GM18498 (cell line): ENCODE results near the gene IFNLR1.
A peak's percentile ranks its signal among the peaks of the same experiment; 100 is the strongest.

Experiments used
- ATAC-seq: cut with Tn5 transposase; IDR thresholded peaks from one replicate; pipeline ENCODE4 v1.9.1; 2021; ENCODE audit warnings: mild to moderate bottlenecking, moderate library complexity; ENCODE audit not compliant: unreplicated experiment

Gene IFNLR1

DNA sequence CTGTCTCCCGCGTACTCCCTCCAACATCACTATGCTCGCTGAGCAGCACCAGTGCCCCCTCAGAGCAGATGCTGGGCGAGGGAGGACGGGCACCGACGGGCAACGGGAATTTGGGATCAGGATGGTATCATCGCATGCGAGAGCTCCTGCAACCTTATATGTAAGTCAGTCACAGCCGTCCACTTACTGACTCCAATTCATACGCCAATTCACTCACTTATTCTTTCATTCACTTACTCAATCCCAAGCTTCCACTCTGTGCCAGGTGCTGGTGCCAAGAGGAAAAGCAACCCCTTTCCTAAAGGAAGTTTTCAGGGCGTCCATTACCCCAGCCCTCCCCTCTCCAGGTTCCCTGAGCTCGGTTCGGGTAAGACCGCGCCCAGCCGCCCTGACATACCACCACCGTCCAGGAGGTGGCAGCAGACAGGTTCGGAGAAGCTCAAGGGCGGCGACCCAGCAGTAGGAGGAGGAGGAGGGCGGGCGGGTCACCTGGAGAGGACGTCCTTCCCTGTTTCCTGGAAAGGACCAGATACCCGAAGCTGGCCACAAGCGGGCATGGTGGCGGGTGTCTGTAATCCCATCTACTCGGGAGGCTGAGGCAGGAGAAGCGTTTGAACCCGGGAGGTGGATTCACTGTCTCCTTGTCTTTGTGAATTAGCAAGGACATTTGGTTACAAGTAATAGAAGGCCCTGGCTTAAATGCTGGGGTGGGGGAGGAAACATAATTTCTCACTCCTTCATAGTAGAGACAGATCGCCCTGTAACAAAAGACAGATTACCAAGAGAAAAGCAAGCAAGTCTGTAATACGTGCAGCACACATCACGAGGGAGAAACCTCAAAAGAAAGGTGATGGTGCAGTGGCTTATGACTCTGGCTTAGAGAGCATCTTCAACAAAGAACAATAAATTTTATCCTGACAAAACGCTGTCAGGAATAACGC lies 36.6 kb downstream of the IFNLR1 start:
- ATAC-seq, result peak; percentile 76

DNA sequence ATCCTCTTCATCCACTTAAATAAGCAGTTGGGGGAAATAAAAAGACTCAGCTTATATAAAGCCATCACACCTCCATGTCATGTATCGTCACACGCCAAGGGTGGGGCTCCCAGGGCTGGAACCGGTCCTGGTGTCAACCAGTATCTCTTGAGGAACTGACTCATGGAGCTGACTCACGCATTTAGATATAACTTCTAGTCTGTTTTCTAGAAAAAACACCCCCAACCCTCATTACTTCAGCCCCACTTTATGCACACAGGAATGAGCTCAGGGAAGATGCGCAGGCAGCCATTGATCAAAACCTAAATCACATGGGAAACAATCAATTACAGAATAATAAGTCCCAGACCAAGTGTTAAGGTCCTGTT lies 37.2 kb downstream of the IFNLR1 start:
- ATAC-seq, result no peak

DNA sequence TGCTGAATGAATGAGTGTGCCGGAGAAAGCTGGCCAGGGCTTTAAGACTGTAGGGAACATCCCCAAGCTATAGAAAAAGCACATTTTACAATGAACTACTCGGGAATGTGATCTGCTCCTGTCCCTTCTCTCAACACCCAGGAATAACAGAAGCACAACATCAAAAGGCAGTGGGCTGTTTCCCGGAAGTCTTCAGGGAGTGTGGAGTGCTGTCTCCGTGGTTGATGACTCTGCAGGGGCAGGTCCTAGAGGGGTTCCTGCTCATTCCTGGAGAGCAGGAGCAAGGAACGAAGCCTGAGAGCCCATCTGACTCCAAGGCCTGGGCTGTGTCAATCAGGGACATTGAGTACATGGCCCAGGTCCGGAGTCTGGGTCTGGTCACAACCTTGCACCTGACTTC lies 39.3 kb downstream of the IFNLR1 start:
- no peak for ATAC-seq

DNA sequence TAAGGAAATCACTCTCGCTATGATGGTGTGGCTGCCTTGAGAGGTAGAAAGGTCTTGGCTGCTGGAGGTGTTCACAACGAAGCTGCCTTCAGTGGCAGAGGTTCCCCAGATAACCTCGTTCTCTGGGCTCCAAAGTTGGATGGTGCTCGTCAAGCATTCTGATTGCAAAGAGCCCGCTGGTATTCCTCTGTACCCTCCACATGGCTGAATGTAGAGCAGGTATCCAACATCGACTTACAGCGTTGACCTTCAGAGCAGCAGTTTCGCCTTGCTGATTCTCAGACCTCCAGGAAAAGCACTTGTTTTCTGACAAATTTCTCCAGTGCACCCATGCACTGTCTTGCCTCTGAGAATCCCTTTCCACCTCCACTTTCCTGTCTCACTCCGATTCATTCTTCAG lies 39.9 kb downstream of the IFNLR1 start:
- no peak for ATAC-seq

DNA sequence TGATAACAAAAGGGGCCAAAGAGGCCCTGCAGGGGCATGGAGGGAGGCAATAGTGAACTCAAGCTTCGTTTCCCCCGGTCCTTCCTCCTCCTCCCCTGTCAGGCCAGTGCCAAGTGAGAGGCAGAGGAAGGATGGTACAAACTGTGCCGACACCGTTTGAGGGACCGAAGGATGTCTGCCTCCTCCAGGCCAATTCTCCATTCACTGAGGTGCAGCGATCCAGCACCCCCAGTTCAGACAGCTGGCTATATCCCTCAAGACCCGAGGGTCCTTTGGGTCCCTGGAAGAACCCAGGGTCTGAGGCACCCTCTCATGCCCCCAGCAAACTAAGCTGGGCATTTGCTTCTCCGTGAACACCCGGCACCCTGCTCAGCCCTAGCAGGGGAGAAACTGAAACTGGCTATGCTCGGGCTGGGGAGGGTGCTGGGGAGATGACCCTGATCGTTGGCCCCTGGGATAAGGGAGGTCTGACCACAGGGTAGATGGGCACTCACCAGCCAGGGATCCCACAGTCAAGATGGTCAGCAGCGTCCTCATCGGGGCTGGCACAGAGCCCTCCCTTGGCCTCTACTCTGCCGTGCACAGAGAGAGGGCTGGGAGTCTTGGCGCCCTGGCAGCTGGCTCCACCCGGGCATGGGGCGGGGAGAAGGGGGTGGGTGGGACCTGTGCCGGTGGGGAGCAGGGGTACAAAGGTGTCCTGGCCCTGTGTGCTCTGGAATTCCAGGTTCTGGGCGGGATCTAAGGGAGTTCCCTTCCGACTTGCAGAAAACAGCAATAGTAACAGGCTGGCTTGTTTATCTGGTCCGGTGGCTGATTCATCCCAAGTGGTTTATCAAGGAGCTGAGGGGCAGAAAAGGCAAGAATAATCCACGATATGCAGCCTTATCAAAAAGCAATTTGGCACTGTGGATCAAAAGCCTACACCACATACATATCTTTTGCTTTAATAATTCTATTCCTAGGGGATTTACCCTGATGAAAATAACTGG lies 44.2 kb downstream of the IFNLR1 start, which contains the start of gene IL22RA1:
Gene IL22RA1 (minus strand): TSS at position 595 of the 989 bp plus-strand sequence. CDS start 58 bp downstream, at position 537.
- ATAC-seq, result no peak

DNA sequence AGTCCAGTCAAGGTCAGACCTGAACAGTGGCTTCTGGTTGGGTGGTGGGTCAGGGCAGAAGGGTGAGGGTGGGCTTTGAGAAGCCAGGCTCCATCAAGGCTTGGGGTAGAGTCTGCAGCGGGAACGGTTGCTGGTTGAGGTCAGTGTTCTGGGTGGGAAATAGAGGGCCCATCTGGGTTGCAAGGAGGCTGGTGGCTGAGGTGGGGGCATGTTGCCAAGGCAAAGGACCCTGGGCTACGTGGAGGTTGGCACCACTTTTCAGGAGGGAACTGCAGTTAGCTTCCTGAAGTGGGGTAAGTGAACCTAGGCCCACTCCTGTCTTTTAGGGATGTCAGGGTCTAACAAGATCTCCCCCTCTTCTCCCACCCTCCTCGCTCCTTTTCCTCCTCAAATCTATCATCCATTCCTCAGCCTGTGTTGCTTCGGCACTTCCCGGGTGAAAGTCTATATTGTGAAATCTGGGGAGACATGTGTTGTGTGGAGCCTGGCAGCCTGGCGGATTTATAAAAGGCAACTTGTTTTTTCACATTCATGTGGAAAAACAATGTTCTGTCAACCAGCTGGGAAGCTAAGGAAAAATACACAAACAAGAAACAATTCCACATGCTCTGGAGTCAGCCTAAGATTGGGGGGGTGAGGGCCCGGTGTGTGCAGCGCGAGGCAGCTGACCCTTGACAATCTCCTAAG lies 45.6 kb downstream of the IFNLR1 start:
- ATAC-seq, result no peak

DNA sequence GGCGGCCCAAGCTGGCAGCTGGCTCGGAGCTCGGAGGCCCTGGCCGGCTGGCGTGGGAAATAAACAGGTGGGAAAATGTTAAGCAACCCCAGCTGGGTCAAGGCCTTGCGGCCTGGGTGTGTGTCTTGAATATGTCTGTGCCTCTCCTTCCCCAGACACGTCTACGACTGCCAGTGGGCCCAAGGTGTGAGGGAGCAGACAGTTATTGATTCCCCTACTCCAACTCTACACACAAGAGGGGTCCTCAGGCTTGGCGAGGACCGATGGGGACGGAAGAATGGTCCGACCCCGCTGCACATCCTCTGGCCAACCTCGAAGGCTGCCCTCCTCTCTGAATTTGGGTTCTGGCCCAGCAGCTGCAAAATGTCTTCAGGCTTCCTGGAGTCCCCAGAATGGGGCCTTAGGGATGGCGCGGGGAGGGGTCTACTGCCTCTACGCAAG lies 46.3 kb downstream of the IFNLR1 start:
- no peak for ATAC-seq

DNA sequence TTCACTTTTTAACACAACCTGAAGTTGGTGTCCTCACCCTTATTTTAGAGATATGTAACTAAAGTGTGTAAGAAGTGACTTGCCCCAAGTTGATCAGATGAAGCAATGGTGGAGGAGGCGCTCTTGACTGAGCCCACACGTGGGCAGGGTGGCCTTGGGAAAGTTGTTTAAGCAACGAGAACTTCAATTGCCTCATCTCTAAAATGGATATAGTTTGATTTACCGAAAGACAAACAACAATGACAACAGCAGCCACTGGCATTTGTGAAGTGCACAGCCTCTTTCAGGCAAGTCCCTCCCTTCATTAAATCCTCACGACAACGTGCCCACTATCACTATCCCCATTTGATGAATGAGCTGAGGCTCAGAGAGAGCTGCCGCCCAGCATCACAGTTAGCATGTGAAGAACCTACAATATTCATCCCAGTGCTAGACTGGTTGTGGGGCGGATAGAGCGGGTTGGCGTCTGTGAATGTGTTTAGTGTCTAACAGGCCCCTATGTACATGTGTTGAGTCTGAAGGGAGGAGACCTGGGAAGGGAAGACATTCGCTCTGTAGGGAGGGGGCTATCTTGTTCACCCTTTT lies 47.2 kb downstream of the IFNLR1 start:
- ATAC-seq, result no peak

DNA sequence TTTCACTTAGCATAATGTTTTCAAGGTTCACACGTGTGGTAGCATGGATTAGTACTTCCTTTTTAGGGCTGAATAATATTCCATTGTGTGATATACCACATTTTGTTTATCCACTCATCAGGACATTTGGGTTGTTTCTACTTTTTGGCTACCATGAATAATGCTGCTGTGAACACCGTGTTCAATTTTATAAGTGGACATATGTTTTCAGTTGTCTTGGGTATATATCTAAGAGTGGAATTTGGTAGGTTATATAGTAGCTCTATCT lies 47.9 kb downstream of the IFNLR1 start:
- ATAC-seq, result no peak

DNA sequence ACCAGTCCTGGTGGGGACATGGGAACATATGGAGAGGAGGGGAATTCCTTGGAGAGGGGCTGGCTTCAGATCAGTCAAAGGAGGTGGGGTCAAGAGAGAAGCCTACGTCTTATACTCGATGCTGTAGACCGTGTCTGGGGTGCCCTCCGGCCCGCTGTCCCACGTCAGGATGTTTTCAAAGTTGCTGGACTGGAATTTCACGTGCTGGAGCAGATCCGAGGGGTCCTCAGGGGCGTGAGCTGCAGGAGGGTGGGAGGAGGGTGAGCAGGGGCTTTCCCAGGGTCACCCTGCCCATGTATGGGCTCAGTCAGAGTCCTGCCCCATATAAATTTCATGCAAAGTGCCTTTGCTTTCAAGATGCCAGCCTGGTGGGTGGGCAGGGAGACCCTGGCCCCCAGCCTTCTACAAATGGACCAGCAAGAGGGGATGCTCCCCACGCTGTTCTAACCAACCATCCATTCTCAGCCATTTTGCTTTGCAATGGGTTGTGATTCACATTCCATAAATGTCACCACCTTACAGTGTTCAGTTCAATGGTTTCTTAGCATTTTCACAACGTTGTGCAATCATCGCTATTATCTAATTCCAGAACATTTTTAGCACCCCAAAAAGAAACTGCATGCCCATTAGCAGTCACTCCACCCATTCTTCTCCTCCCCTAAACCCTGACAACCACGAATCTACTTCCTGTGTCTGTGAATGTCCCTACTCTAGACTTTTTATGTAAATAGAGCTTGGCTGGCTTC lies 48.4 kb downstream of the IFNLR1 start:
- ATAC-seq, result no peak

DNA sequence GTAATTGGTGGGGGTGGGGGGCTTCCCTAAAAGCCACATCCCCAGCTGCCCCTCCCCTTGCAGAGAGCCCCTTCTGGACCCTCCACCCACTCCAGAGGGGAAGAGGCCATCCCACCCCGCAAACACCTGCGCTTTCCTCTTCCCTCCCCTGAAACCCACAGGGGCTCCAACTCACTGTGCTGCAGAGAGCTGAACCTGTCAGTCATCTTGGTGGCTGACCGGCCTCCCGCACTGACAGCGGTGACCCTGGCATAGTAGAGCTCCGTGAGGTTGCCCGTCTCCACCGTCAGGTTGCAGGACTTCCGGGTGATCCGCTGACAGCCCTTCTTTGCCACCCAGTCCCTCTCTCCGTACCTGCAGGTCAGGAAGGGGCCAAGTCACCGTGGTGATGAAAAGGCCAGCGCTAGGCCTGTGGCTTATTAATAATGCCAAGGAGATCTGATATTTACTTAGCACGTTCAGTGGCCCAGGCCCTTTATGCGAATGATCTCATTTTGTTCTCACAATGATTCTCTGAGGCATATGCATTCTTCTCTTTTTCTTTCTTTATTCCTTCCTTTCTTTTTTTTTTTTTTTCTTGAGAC lies 50.0 kb downstream of the IFNLR1 start:
- ATAC-seq, result no peak

DNA sequence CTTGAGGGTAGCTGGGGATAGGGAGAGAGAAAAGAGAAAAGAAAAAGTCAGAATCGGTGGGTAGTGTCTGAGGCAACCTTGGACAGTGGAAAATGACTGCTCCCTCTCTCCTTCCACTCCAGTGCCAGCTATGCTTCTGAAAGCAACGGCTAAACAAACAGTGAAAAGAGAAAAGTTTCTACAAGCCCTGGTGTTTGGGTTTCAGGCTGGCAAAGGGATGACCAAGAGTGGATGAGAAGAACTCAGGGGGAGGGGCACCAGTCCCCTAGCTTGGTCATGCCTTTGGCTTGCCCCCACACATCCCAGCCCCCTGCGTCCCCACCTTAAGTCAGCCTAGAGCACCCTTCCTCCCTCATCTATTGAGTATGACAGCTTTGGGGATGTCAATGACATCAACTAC lies 52.7 kb downstream of the IFNLR1 start:
- ATAC-seq, result no peak

DNA sequence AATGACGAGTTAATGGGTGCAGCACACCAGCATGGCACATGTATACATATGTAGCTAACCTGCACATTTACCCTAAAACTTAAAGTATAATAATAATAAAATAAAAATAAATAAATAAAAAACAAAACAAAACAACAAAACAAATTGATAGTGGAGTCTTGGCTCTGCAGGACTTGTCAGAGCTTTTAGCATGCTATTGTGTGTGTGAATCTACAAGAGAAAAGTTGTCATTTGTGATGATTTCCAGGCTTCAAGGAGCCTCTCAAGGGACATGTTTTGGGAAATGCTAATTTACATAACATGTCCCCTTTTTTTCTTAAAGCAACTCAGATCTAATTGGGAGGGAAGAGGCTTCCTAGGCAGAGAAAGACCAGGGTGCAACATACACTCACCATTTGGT lies 53.3 kb downstream of the IFNLR1 start:
- no peak for ATAC-seq

DNA sequence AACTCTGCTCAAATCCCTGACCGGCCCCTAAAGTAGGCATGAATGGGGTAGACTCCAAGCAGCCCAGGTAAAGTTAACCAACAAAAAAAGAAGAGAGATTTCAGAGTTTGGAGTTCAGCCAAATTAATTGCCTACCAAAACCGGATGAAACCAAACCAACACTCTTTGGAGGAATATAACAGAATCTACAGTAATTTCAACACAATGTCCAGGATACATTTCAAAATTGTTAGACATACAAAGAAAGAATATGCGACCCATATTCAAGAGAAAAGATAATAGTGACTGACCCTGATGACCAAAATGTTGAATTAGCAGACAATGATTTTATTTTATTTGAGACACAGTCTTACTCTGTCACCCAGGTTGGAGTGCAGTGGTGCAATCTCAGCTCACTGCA lies 56.7 kb downstream of the IFNLR1 start:
- no peak for ATAC-seq

DNA sequence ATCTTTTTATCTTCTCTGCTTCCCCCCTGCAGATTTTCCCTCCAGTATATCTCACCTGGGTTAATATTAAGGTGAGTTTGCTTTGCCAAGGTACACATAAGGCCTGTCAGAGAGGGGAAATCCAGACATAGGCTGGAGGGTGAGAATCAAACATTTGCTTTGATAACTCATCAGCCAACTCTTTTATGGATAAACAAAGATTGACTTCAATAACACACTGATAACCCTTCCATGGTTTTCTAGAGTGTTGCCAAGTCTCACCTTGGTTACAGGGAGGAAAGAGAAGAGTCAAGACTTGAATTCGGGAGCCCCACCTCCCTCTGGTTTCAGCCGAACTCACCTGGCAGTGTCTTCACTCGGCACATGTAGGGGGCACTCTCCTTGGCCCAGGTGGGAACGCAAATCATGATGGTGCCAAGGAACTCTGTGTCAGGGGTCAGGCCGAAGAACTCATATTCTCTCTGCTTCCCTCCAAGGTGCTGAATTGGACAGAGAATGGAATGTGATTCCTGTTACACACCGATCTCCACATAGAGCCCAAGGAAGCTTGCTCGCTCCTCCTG lies 59.2 kb downstream of the IFNLR1 start:
- no peak for ATAC-seq

DNA sequence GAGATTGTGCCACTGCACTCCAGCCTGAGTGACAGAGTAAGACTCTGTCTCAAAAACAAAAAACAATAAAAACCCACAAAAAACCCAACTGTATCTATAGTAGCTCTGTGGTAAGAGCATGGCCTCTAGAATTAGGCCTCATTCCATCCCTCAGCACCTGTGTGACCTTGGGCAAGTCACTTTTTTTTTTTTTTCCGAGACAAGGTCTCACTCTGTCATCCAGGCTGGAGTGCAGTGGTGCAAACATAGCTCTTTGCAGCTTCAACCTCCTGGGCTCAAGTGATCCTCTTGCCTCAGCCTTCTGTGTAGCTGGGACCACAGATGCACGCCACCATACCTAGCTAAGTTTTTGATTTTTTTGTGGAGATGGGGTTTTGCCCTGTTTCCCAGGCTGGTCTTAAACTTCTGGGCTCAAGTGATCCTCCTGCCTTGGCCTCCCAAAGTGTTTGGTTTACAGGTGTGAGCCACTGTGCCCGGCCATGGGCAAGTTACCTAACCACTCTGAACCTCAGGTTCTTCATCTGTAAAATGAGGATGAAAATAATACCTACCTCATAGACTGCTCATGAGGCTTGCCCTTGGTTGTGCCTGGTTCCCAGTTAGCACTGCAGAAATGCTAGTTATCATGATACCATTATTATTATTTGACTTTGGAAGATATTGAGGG lies 59.8 kb downstream of the IFNLR1 start:
- no peak for ATAC-seq

DNA sequence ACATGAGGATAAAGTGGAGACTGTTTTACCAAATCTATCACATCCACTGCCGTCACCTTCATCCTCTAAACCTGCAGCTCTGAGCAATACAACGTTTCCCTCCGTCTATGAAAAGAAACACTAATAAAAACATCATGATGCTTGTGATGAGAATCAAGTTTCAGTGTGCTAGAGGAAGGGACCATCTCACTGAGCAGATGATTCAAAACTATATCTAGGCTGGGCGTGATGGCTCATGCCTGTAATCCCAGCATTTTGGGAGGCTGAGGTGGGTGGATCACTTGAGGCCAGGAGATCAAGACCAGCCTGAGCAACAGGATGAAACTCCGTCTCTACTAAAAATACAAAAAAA lies 60.4 kb downstream of the IFNLR1 start:
- no peak for ATAC-seq

DNA sequence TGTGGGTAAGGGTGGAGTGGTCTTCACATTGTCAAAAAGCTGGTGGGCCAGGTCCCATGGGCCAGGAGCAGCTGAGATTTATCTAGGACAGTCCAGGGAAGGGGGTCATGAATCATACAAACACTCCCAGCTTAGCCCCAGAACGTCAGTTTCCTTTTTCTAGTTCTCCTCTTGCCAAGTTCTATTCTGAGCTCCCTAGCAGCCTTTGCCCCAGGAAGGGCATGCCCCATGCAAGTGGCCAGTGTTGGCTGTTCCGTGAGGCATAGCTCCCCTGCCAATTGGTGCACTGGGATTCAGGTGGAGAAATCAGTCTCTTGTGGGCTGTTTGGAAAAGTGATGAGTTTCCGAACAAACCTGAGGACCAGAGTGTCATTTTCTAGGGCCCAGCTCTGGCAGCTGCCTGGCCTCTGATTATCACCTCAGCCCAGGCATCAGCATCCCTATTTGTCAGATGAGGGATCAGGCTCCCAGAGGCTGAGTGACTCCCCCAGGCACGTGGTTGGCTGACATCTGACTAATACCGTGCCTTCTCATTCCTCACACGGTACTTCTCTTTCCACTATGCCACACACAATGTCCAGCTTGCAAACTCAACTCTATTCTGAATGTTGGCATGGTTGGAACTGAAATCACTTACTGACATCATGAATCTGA lies 60.9 kb downstream of the IFNLR1 start:
- no peak for ATAC-seq
